ENCODE measurements around the gene GOLGA2. TPM values are rescaled to one million over a fixed set of nuclear protein-coding genes. Genes with fewer than 3 reads are reported as not detected.

GOLGA2 gene
- total RNA-seq, 1 experiment from 2014 or later: 51.0 TPM

DNA sequence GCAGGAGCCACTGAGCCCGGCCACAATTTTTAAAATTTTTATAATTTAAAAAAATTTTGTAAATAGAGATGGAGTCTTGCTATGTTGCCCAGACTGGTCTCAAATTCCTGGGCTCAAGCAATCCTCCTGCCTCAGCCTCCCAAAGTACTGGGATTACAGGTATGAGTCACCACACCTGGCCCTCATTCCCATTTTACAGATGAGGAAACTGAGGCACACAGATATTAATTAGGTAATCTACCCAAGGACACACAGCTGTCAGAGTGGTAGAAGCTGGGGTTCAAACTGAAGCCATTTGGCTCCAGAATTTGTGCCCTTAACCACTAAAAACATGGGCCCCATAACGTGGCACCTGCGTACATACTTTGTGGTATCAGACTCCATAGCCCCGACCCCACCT lies 38.9 kb upstream of the GOLGA2 start:
- Histone ChIP-seq H3K23ac (ENCODE audit: insufficient read length, low read depth, low read length) (no peak overlapping the region), H3K4me1 (ENCODE audit: insufficient read depth, low read length) (no peaks in the 10 kb centered on the region), H3K56ac (ENCODE audit: insufficient read length, low read depth, low read length) (no peak overlapping the region), H2AFZ (ENCODE audit: low read length) (no peak overlapping the region), H4K5ac (ENCODE audit: insufficient read length, low read depth, low read length) (no peak overlapping the region), H2BK15ac (ENCODE audit: low read depth, low read length) (no peak overlapping the region), H3K14ac (ENCODE audit: insufficient read depth, low read length) (no peak overlapping the region), H3K9ac (ENCODE audit: extremely low read depth, insufficient read length, low read length) (no peak overlapping the region), H3T11ph (ENCODE audit: low read length) (no peak overlapping the region), H3K18ac (ENCODE audit: insufficient read length, low read depth, low read length) (no peak overlapping the region), H2BK20ac (ENCODE audit: low read depth, low read length, poor library complexity, severe bottlenecking) (no peak overlapping the region), H3K23me2 (ENCODE audit: insufficient read length, low read depth, low read length, poor library complexity, severe bottlenecking) (no peaks in the 10 kb centered on the region), H3K27ac (ENCODE audit: insufficient read length, low read depth, low read length) (no peak overlapping the region), H4K91ac (ENCODE audit: insufficient read length, low read depth, low read length) (no peak overlapping the region), H3K9me3 (ENCODE audit: control insufficient read depth, low read depth, low read length) (no peaks in the 10 kb centered on the region), H3K79me2 (ENCODE audit: insufficient read depth, low read length) (no peaks in the 10 kb centered on the region), H3K4me2 (ENCODE audit: insufficient read depth, insufficient read length, low read length) (no peak overlapping the region), H3K79me1 (ENCODE audit: insufficient read depth, low read depth, low read length, poor library complexity, severe bottlenecking) (no peaks in the 10 kb centered on the region), H2BK12ac (ENCODE audit: insufficient read length, low read depth, low read length) (no peak overlapping the region), H4K20me1 (ENCODE audit: control insufficient read depth, insufficient read depth, insufficient read length) (no peaks in the 10 kb centered on the region), H3K4ac (ENCODE audit: low read depth, low read length) (no peak overlapping the region), H2BK5ac (ENCODE audit: insufficient read length, low read length) (no peak overlapping the region), H2BK120ac (ENCODE audit: low read depth, low read length, poor library complexity, severe bottlenecking) (no peak overlapping the region), H3K27me3 (ENCODE audit: insufficient read depth, low read length) (no peaks in the 10 kb centered on the region), H2AK5ac (ENCODE audit: insufficient read length, low read length) (no peak overlapping the region), H4K8ac (replicated peaks; ENCODE audit: insufficient read length, low read depth, low read length) (no peak overlapping the region)
- DNase-seq: no peak
- Mint-ChIP-seq H3K27ac (no peak overlapping the region), H3K4me3 (no peak overlapping the region), H3K4me1 (no peaks in the 10 kb centered on the region), H3K9me3 (no peaks in the 10 kb centered on the region), H3K27me3 (ENCODE audit: low read depth) (no peaks in the 10 kb centered on the region), H3K36me3 (ENCODE audit: insufficient read depth in 1 of 3, low read depth in 3 of 3) (peaks cover 24 to 63% (median 47%) of the 10 kb centered on the region in 3 experiments)
- TF ChIP-seq, protein P1, sequence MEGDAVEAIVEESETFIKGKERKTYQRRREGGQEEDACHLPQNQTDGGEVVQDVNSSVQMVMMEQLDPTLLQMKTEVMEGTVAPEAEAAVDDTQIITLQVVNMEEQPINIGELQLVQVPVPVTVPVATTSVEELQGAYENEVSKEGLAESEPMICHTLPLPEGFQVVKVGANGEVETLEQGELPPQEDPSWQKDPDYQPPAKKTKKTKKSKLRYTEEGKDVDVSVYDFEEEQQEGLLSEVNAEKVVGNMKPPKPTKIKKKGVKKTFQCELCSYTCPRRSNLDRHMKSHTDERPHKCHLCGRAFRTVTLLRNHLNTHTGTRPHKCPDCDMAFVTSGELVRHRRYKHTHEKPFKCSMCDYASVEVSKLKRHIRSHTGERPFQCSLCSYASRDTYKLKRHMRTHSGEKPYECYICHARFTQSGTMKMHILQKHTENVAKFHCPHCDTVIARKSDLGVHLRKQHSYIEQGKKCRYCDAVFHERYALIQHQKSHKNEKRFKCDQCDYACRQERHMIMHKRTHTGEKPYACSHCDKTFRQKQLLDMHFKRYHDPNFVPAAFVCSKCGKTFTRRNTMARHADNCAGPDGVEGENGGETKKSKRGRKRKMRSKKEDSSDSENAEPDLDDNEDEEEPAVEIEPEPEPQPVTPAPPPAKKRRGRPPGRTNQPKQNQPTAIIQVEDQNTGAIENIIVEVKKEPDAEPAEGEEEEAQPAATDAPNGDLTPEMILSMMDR (conservative IDR thresholded peaks at IDR 0.05): no peak
- WGBS (ENCODE audit: extremely low coverage, insufficient read length, low lambda C conversion rate): no CpG with 5 or more reads among the region's 4 CpGs
